Omental fat pad (tissue), 4 donors: ENCODE measurements around the gene PLEKHG4B. TPM values are rescaled to one million over a fixed set of nuclear protein-coding genes. Genes with fewer than 3 reads are reported as not detected.

Experiments used
- ATAC-seq: fragments of 150-250 bp; one replicate; pipeline ENCODE4 v1.9.1; 2016; ENCODE audit warnings: mild to moderate bottlenecking, moderate library complexity; ENCODE audit not compliant: low FRiP score
- DNase-seq: peaks from one replicate; pipeline ENCODE4 v3.0.0-alpha.2; 2019; ENCODE audit warnings: low spot score
- total RNA-seq, 4 donors: library from RNA; depleted of rRNA; stranded (reverse); fragments of >200 nt; gene quantifications; one replicate each; pipeline ENCODE4 v1.1.0, GENCODE V29; 2016
- TF ChIP-seq, protein P1 (sequence below), 3 donors: fragments of 450-650 bp; IDR thresholded peaks; one replicate each; pipeline ENCODE4 v1.5.1; 2016 to 2017; ENCODE audit warnings: antibody characterized with exemption in 3 of 3, mild to moderate bottlenecking in 3 of 3, moderate library complexity in 2 of 3

The PLEKHG4B gene
- total RNA-seq, 4 donors from 2014 or later = 0.44 to 0.65 (median 0.60) TPM; not detected in 1

DNA sequence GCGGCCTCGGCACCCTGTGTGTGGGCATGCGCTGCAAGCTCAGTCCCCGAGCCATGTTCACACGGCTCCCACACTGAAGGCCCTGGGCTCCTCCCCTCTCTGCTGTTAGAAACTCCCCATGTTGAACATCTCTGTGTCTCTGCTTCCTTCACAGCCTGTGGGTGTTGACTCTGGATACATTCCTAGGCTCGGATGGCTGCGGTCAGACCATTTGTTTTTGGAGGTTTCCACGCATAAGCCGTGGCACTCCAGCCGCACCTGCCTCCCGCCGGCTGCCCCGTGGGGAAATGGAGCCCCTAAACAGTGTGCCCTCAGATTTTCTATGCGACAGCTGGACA, 68.2 kb downstream of the PLEKHG4B start:
- no peak for DNase-seq
- no peak for ATAC-seq
- TF ChIP-seq, protein P1, sequence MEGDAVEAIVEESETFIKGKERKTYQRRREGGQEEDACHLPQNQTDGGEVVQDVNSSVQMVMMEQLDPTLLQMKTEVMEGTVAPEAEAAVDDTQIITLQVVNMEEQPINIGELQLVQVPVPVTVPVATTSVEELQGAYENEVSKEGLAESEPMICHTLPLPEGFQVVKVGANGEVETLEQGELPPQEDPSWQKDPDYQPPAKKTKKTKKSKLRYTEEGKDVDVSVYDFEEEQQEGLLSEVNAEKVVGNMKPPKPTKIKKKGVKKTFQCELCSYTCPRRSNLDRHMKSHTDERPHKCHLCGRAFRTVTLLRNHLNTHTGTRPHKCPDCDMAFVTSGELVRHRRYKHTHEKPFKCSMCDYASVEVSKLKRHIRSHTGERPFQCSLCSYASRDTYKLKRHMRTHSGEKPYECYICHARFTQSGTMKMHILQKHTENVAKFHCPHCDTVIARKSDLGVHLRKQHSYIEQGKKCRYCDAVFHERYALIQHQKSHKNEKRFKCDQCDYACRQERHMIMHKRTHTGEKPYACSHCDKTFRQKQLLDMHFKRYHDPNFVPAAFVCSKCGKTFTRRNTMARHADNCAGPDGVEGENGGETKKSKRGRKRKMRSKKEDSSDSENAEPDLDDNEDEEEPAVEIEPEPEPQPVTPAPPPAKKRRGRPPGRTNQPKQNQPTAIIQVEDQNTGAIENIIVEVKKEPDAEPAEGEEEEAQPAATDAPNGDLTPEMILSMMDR (IDR thresholded peaks at IDR 0.05) = no peak

DNA sequence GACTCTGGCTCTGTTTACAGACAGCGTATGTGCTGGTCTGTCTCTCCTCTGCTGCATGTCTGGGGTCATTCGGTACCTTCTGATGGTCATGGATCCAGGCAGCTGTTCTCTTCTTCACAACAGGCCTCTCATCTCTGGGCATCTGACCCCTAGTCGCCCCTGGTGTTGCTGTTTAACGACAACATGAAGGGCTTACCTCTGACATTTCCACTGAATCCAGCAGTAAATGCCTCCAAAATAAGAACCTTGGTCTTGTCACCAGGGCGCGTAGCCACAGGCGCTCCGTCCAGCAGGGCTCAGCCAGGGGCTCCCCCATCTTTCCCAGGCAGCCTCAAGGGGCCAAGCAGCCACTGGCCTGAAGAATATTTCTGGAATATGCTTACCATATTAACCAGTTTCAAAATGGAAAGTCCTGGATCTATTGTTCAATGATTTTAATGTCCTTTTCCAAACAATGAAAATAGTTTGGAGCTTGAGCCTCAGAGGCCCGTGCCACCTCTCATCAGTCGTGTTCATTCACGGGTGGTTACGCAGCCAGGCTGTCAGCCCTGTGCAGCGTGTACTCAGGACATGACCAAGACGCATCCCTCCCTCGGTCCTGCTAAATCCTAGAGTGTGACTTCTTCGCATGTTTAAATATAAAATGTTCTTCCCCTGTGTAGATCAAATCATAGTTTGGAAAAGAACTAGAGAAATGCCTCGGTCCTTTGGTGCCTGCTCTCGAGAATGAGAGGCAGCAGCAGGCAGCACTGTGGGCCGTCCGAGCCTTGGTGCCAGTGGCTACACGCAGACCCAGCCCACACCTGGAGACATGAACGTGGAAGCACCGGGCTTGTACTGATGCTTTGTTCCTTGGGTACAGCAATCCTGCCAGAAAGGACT, 69.2 kb downstream of the PLEKHG4B start:
- no peak for DNase-seq
- TF ChIP-seq, protein P1 (IDR thresholded peaks at IDR 0.05) = no peak

DNA sequence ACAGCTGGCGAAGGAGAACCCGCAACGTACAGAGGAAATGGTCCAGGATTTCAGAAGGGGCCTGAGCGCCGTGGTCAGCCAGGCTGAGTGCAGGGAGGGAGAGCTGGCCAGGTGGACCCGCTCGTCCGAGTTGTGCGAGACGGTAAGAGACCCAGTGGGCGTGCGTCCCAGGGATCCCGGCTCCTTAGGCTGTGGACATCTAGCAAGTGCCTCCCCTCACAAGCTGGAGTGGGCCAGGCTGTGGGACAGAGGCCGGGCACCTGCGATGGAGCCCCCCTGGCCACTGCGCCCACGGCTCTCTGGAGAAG, 69.8 kb downstream of the PLEKHG4B start:
- TF ChIP-seq, protein P1 (IDR thresholded peaks at IDR 0.05) = no peak
- DNase-seq (no peak), ATAC-seq (no peak)

More for the DNA sequence above, 69.2 kb downstream of the PLEKHG4B start:
- ATAC-seq = no peak

DNA sequence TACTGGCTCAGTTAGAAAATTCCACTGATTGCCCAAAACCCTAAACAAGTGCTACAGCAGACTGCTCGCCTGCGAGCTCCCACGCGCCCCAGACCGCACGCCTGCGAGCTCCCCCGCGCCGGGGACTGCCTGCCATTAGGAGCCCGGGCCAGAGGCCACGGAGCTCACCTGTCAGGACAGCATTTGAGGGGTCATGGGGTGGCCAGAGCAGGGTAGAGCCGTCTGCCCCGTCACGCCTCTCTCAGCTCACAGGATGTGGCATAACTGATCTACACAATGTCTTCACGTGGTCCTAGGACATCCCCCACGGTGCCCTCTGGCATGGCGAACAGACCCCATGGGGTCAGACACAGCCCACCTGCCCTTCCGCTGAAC, 70.2 kb downstream of the PLEKHG4B start:
- TF ChIP-seq, protein P1 (IDR thresholded peaks at IDR 0.05) = no peak
- ATAC-seq (no peak), DNase-seq (no peak)

DNA sequence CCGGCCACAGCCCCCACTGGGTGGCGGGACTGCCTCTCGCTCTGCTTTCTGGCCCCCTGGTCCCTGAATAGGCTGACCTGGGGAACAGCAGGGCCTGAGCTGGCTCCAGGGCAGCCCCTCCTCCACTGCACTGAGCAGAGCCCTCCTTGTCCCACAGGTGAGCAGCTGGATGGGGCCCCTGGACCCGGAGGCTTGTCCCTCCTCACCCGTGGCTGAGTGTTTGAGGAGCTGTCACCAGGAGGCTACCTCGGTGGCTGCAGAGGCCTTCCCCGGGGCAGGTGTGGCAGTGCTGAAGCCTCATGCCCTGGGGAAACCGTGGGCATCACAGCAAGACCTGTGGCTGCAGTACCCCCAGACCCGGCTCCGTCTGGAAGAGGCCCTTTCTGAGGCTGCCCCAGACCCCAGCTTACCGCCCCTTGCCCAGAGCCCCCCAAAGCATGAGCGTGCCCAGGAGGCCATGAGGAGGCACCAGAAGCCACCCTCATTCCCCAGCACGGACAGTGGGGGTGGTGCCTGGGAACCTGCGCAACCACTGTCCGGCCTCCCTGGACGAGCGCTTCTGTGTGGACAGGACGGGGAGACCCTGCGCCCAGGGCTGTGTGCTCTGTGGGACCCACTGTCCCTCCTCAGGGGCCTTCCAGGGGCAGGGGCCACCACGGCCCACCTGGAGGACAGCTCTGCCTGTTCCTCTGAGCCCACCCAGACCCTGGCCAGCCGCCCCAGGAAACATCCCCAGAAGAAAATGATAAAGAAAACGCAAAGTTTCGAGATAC, 70.8 kb downstream of the PLEKHG4B start:
- TF ChIP-seq, protein P1 (IDR thresholded peaks at IDR 0.05) = no peak
- ATAC-seq (no peak), DNase-seq (no peak)

DNA sequence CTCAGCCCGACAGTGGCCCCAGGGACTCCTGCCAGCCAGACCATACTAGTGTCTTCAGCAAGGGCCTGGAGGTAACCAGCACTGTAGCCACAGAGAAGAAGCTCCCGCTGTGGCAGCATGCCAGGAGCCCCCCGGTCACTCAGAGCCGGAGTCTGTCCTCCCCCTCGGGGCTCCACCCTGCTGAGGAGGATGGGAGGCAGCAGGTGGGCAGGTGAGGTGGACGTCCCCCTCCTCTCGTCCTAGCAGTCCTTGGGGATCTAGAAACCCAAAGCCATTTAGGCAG, 71.3 kb downstream of the PLEKHG4B start:
- DNase-seq = no peak
- ATAC-seq = no peak
- TF ChIP-seq, protein P1 (IDR thresholded peaks at IDR 0.05) = no peak

DNA sequence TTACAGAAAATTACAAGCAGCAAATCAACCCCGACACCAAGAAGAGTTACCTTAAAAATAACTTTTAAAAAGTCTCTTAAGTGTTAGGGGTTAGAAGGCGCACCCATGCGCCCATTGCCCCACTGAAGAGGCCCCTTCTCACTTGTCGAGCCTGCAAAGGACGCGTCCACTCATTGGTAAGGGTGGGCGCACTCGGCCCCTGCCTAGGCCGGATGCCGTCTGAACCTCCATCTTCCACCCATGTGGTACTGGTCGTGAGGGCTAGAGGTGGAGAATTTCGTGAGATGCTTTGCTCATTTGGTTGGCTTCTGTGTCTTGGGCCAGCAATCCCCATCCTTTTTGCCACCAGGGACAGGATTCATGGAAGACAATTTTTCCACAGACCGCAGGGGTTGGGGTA, 71.9 kb downstream of the PLEKHG4B start:
- TF ChIP-seq, protein P1 (IDR thresholded peaks at IDR 0.05) = no peak
- DNase-seq (no peak), ATAC-seq (no peak)
